GM12872 (cell line): ENCODE results near the gene MYO7A.
A peak's percentile ranks its signal among the peaks of the same experiment; 100 is the strongest.

ENCODE experiments used
- CTCF ChIP-seq: IDR thresholded peaks from 3 replicates; pipeline ENCODE4 v1.5.1; 2011; ENCODE audit warnings: low read depth, mild to moderate bottlenecking, low read length, moderate library complexity; ENCODE audit not compliant: insufficient read depth

MYO7A gene

DNA sequence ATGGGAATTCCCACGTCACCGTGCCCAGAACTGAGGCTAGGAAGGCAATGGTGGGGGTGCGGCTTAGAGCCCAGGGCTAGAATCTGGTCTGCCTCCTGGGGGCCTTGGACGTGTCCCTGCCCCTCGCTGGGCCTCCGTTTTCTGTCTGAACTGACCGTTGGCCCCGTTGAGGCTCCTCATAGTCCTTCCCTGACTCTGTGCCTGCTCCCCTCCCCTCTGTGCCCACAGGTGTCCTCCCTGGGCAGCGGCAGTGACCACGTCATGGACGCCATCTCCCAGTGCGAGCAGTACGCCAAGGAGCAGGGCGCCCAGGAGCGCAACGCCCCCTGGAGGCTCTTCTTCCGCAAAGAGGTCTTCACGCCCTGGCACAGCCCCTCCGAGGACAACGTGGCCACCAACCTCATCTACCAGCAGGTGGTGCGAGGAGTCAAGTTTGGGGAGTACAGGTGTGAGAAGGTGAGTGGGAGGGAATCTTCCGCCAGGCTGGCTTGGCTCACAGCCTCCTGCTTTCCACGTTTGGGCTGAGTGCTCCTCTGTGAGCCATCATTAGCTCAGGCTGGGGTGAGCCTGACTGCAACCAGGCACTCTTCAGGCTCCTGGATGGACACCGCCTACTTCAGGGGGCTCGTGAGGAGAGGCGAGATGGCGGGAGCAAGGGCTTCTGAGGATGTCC is 63.9 kb downstream of the MYO7A start:
- peak; percentile 63 for TF ChIP-seq CTCF

DNA sequence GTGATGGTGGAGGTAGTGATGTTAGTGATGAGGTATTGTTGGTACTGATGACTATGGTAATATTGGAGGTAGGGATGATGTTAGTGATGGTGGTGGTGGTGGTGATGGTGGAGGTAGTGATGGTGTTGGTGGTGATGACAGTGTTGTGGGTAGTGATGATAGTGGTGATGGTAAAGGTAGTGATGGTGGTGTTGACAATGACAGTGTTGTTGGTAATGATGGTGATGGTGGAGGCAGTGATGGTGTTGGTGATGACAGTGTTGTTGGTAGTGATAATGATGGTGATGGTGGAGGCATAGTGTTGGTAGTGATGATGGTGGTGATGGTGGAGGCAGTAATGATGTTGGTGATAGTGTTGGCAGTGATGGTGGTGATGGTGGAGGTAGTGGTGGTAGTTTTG is 65.1 kb downstream of the MYO7A start:
- no peak for TF ChIP-seq CTCF

DNA sequence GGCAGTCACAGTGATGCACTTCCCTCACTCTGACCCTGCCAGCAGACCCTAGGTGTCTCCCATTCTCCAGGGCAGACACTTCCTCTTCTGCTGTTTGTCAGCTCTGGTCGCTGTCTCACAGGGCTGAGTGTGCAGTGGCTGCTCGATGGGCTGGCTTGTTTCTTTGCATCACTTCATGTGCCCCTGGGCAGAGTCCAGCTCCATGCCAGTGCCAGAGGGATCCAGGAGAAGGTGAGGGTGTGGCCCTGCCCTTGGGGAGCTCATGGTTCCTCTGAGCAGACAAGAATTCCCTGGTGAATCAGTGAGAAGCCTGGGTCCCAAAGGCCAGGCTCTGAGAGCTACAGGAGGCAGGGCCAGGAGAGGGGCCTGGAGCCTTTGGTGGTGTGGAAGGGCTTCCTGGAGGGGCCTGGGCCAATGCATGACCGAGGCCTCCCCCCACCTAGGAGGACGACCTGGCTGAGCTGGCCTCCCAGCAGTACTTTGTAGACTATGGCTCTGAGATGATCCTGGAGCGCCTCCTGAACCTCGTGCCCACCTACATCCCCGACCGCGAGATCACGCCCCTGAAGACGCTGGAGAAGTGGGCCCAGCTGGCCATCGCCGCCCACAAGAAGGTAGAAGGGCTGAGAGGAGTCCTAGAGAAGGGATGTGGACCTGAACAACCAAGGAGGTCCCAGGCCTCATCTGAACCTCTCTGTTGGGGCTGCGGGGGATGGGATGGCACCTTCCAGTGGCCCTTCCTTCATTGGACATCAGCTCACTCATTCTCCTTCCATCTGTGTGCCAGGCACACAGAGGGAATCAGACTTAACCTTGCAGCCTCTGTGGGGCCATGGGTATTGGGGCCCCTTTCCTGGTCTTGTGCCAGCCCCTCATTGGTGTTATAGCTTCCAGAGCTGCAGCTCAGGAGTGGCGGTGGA is 66.1 kb downstream of the MYO7A start:
- TF ChIP-seq CTCF, result no peak

GRCh38 chr11:77195071-77195755 is 67.2 kb downstream of the MYO7A start:
- TF ChIP-seq CTCF, result no peak

- no peak for TF ChIP-seq CTCF
These were observed 68.9 kb downstream of the MYO7A start for GRCh38 chr11:77196961-77197360.

DNA sequence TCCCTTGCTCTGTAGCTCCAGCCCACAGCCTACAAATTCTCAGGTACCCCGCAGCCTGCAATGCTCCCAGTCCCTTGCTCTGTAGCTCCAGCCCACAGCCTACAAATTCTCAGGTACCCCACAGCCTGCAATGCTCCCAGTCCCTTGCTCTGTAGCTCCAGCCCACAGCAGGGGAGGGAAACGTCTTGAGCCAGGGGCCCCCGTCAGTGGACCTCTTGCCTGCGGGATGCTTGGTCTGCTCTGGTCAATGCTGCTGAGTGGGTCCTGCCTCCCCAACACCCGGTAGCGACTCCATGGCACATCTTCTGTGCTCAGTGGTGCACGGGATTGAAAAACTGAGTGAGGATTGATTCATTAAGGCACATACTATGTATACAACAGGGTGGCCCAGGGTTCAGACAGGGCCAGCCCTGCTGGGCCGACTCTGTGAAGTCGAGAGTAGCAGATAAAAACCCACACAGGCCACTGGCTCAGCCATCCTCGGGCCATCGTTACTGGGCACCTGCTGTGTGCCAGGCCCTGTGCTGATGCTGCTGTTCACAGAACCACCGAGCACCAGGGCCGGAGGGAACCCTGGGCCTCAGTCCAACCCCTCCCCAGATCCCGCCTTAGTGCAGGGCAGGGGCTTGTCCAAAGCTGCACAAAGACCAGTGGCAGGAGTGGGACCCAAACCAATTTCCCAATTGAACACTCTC is 69.7 kb downstream of the MYO7A start:
- TF ChIP-seq CTCF, result no peak
